ENCODE data around the gene BAIAP2.
"Not testable (repeated sequence)": the region's sequence is repeated elsewhere in the genome, so short reads cannot be mapped to it uniquely, and the experiment has no call there.

BAIAP2 gene

DNA sequence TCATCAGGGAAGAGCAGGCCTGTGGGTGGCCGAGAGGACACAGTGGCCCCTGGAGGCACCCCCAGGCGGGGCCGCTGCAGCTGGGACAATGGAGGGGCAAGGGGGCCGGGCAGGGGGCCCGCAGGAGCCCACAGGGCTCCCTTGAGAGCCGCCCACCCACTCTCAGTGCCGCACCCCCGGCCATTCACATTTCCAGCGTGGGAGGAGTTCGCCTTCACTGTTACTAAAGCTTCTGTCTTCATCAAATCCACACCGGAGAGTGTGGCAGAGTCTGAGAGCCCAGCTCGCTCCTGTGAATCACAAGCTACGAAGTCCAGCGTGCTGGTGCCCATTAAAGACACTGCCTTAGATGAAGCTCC, 109.5 kb downstream of the BAIAP2 start:
- TF ChIP-seq, protein P1, sequence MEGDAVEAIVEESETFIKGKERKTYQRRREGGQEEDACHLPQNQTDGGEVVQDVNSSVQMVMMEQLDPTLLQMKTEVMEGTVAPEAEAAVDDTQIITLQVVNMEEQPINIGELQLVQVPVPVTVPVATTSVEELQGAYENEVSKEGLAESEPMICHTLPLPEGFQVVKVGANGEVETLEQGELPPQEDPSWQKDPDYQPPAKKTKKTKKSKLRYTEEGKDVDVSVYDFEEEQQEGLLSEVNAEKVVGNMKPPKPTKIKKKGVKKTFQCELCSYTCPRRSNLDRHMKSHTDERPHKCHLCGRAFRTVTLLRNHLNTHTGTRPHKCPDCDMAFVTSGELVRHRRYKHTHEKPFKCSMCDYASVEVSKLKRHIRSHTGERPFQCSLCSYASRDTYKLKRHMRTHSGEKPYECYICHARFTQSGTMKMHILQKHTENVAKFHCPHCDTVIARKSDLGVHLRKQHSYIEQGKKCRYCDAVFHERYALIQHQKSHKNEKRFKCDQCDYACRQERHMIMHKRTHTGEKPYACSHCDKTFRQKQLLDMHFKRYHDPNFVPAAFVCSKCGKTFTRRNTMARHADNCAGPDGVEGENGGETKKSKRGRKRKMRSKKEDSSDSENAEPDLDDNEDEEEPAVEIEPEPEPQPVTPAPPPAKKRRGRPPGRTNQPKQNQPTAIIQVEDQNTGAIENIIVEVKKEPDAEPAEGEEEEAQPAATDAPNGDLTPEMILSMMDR (conservative IDR thresholded peaks at IDR 0.05; ENCODE audit: low read length): no peak
- TF ChIP-seq EZH2phosphoT487 (IDR thresholded peaks at IDR 0.05; ENCODE audit: borderline replicate concordance): no peak
- H3K9me3 ChIP-seq (ENCODE audit: insufficient read depth, low read depth, low read length): no peaks in the 10 kb centered on the region
- H3K27me3 ChIP-seq (ENCODE audit: insufficient read depth, low read length, poor library complexity, severe bottlenecking): no peaks in the 10 kb centered on the region
- H3K4me1 ChIP-seq (ENCODE audit: insufficient read depth, low read length, poor library complexity, severe bottlenecking): peaks cover 3% of the 10 kb centered on the region
- H3K79me2 ChIP-seq (ENCODE audit: insufficient read depth, low read length): no peaks in the 10 kb centered on the region
- no peak overlapping the region for H3K4me3 ChIP-seq (ENCODE audit: low read length, poor library complexity, severe bottlenecking)
- no peaks in the 10 kb centered on the region for H4K20me1 ChIP-seq (ENCODE audit: insufficient read depth, low read length, poor library complexity, severe bottlenecking)
- H3F3A ChIP-seq (ENCODE audit: low read depth): no peaks in the 10 kb centered on the region
- no peaks in the 10 kb centered on the region for H3K9me2 ChIP-seq (replicated peaks; ENCODE audit: low read depth, low read length)
- H2AFZ ChIP-seq (ENCODE audit: low read length): no peak overlapping the region
- no peak overlapping the region for H3K9ac ChIP-seq (ENCODE audit: low read depth, low read length, poor library complexity, severe bottlenecking)
- H3K4me2 ChIP-seq (ENCODE audit: low read depth, low read length, poor library complexity, severe bottlenecking): no peak overlapping the region
- no peaks in the 10 kb centered on the region for H3K36me3 ChIP-seq (ENCODE audit: insufficient read depth, low read length)

DNA sequence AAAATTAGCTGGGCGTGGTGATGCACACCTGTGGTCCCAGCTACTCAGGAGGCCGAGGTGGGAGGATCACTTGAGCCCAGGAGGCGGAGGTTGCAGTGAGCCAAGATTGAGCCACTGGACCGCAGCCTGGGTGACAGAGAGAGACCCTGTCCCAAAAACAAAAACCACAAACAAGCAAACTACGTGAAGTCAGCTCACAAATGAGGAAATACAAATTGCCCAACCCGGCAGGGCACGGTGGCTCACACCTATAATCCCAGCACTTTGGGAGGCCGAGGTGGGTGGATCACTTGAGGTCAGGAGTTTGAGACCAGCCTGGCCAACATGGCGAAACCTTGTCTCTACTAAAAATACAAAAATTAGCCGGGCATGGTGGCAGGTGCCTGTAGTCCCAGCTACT, 111.3 kb downstream of the BAIAP2 start:
- not testable (repeated sequence) for H4K20me1 ChIP-seq (ENCODE audit: insufficient read depth, low read length, poor library complexity, severe bottlenecking); H3K79me2 ChIP-seq (ENCODE audit: insufficient read depth, low read length); H3K9ac ChIP-seq (ENCODE audit: low read depth, low read length, poor library complexity, severe bottlenecking); H3K27me3 ChIP-seq (ENCODE audit: insufficient read depth, low read length, poor library complexity, severe bottlenecking); H3K9me2 ChIP-seq (replicated peaks; ENCODE audit: low read depth, low read length); H2AFZ ChIP-seq (ENCODE audit: low read length); H3K36me3 ChIP-seq (ENCODE audit: insufficient read depth, low read length); H3K9me3 ChIP-seq (ENCODE audit: insufficient read depth, low read depth, low read length); H3K4me1 ChIP-seq (ENCODE audit: insufficient read depth, low read length, poor library complexity, severe bottlenecking); H3K4me3 ChIP-seq (ENCODE audit: low read length, poor library complexity, severe bottlenecking); H3F3A ChIP-seq (ENCODE audit: low read depth); H3K4me2 ChIP-seq (ENCODE audit: low read depth, low read length, poor library complexity, severe bottlenecking)

DNA sequence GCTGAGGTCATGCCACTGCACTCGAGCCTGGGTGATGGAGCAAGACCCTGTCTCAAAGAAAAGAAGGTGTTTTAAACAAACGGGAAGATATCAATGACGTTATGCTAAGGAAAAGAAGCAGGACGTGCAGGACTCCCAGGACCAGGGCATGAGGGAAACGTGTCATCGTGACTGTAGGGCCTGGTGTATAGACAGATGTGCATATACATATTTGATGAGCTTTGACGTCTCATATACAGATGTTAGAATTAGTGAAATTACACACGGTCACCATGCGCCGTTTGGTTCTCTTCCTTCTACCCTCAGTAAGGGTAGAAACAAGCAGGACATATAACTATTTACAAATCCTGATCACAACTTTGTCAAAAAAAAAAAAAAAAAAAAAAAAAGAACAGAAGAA, 112.8 kb downstream of the BAIAP2 start:
- Histone ChIP-seq H4K20me1 (ENCODE audit: insufficient read depth, low read length, poor library complexity, severe bottlenecking) (no peaks in the 10 kb centered on the region), H3K36me3 (ENCODE audit: insufficient read depth, low read length) (no peaks in the 10 kb centered on the region), H3K9ac (ENCODE audit: low read depth, low read length, poor library complexity, severe bottlenecking) (no peak overlapping the region), H3K27me3 (ENCODE audit: insufficient read depth, low read length, poor library complexity, severe bottlenecking) (no peaks in the 10 kb centered on the region), H2AFZ (ENCODE audit: low read length) (no peak overlapping the region), H3F3A (ENCODE audit: low read depth) (no peaks in the 10 kb centered on the region), H3K4me2 (ENCODE audit: low read depth, low read length, poor library complexity, severe bottlenecking) (no peak overlapping the region), H3K79me2 (ENCODE audit: insufficient read depth, low read length) (no peaks in the 10 kb centered on the region), H3K4me3 (ENCODE audit: low read length, poor library complexity, severe bottlenecking) (no peak overlapping the region), H3K4me1 (ENCODE audit: insufficient read depth, low read length, poor library complexity, severe bottlenecking) (no peaks in the 10 kb centered on the region), H3K9me2 (replicated peaks; ENCODE audit: low read depth, low read length) (no peaks in the 10 kb centered on the region), H3K9me3 (ENCODE audit: insufficient read depth, low read depth, low read length) (no peaks in the 10 kb centered on the region)
- no peak for TF ChIP-seq EZH2phosphoT487 (IDR thresholded peaks at IDR 0.05; ENCODE audit: borderline replicate concordance)
- TF ChIP-seq, protein P1 (conservative IDR thresholded peaks at IDR 0.05; ENCODE audit: low read length): no peak

GRCh38 chr17:81148571-81148970, 113.6 kb downstream of the BAIAP2 start:
- TF ChIP-seq EZH2phosphoT487 (IDR thresholded peaks at IDR 0.05; ENCODE audit: borderline replicate concordance): no peak
- TF ChIP-seq, protein P1 (conservative IDR thresholded peaks at IDR 0.05; ENCODE audit: low read length): no peak
- H3K9me3 ChIP-seq (ENCODE audit: insufficient read depth, low read depth, low read length): no peaks in the 10 kb centered on the region
- no peaks in the 10 kb centered on the region for H3K27me3 ChIP-seq (ENCODE audit: insufficient read depth, low read length, poor library complexity, severe bottlenecking)
- no peaks in the 10 kb centered on the region for H3K9me2 ChIP-seq (replicated peaks; ENCODE audit: low read depth, low read length)
- H3F3A ChIP-seq (ENCODE audit: low read depth): no peaks in the 10 kb centered on the region
- no peak overlapping the region for H3K4me3 ChIP-seq (ENCODE audit: low read length, poor library complexity, severe bottlenecking)
- no peak overlapping the region for H3K4me2 ChIP-seq (ENCODE audit: low read depth, low read length, poor library complexity, severe bottlenecking)
- H3K4me1 ChIP-seq (ENCODE audit: insufficient read depth, low read length, poor library complexity, severe bottlenecking): no peaks in the 10 kb centered on the region
- no peak overlapping the region for H2AFZ ChIP-seq (ENCODE audit: low read length)
- H3K9ac ChIP-seq (ENCODE audit: low read depth, low read length, poor library complexity, severe bottlenecking): no peak overlapping the region
- no peaks in the 10 kb centered on the region for H3K36me3 ChIP-seq (ENCODE audit: insufficient read depth, low read length)
- H3K79me2 ChIP-seq (ENCODE audit: insufficient read depth, low read length): no peaks in the 10 kb centered on the region
- no peaks in the 10 kb centered on the region for H4K20me1 ChIP-seq (ENCODE audit: insufficient read depth, low read length, poor library complexity, severe bottlenecking)

All from Loucy (cell line).